AG04450 (cell line): Measurements from ENCODE around the gene CLN6. TPM values are rescaled to one million over a fixed set of nuclear protein-coding genes. Genes with fewer than 3 reads are reported as not detected.

Source experiments
- CTCF ChIA-PET: fragments of 300-600, 350-600 bp; formaldehyde crosslinking; extraction: SDS; loops from one replicate; lab custom pipeline; 2022; ENCODE audit warnings: antibody characterized with exemption, inconsistent platforms; lab: Charles Lee
- POLR2A ChIA-PET: fragments of 350-600 bp; formaldehyde crosslinking; extraction: SDS; loops from one replicate; lab custom pipeline; 2021; ENCODE audit warnings: antibody characterized with exemption, inconsistent platforms; lab: Yijun Ruan, JAX
- DNase-seq: peaks from one replicate; pipeline ENCODE4 v3.0.0-alpha.2; 2011; ENCODE audit warnings: low read depth, low spot score
- H3K27ac ChIP-seq: one replicate; pipeline ENCODE4 v1.5.1; 2012; ENCODE audit warnings: low read depth, low read length, control low read depth
- H3K27me3 ChIP-seq: one replicate; pipeline ENCODE4 v1.6.0; 2012; ENCODE audit warnings: low read length; ENCODE audit not compliant: control insufficient read depth, insufficient read depth
- H3K4me3 ChIP-seq: 2 replicates; pipeline ENCODE4 v1.5.1; 2011; ENCODE audit warnings: mild to moderate bottlenecking, low read depth, low read length, control low read depth
- H3K9me3 ChIP-seq: 2 replicates; pipeline ENCODE4 v1.5.1; 2012; ENCODE audit warnings: low read length; ENCODE audit not compliant: control insufficient read depth, insufficient read depth
- CTCF ChIP-seq: IDR thresholded peaks from 2 replicates; pipeline ENCODE4 v1.5.1; 2011; ENCODE audit warnings: low read depth, low read length, control low read depth, inconsistent platforms
- polyA plus RNA-seq: library from polyadenylated mRNA; depleted of rRNA; stranded (reverse); fragments of >200 nt; gene quantifications from 2 replicates; pipeline ENCODE4 v1.2.3, GENCODE V29; 2011

CLN6 gene
- polyA plus RNA-seq, 1 experiment = 13.0 TPM

GRCh38 chr15:68207176-68207935 lies 22.2 kb downstream of the CLN6 start:
- CTCF ChIA-PET = no interaction called here
- Histone ChIP-seq H3K9me3 (no peaks in the 10 kb centered on the region; the same call in 1 of the 2 replicates), H3K27me3 (no peaks in the 10 kb centered on the region), H3K27ac (no peak overlapping the region), H3K4me3 (no peak overlapping the region)
- no peak for TF ChIP-seq CTCF
- POLR2A ChIA-PET = no interaction called here
- DNase-seq = no peak

- no peak for DNase-seq
- ChIA-PET POLR2A (no interaction called here), CTCF (no interaction called here)
- no peaks in the 10 kb centered on the region; the same call in 1 of the 2 replicates for H3K9me3 ChIP-seq
- no peak for TF ChIP-seq CTCF
- H3K4me3 ChIP-seq = no peak overlapping the region
- no peaks in the 10 kb centered on the region for H3K27me3 ChIP-seq
- H3K27ac ChIP-seq = no peak overlapping the region
Measured at GRCh38 chr15:68206711-68207151, 22.8 kb downstream of the CLN6 start.

- DNase-seq = no peak
- TF ChIP-seq CTCF = no peak
- no peaks in the 10 kb centered on the region; the same call in 1 of the 2 replicates for H3K9me3 ChIP-seq
- CTCF ChIA-PET = no interaction called here
- POLR2A ChIA-PET = no interaction called here
- no peaks in the 10 kb centered on the region for H3K27me3 ChIP-seq
- H3K4me3 ChIP-seq = no peak overlapping the region
- no peak overlapping the region for H3K27ac ChIP-seq
Measured at GRCh38 chr15:68205954-68206539, 23.5 kb downstream of the CLN6 start.

GRCh38 chr15:68205558-68205944 lies 24.0 kb downstream of the CLN6 start:
- ChIA-PET POLR2A (no interaction called here), CTCF (no interaction called here)
- H3K27ac ChIP-seq = no peak overlapping the region
- no peak for TF ChIP-seq CTCF
- H3K9me3 ChIP-seq = no peaks in the 10 kb centered on the region; the same call in 1 of the 2 replicates
- no peak overlapping the region for H3K4me3 ChIP-seq
- H3K27me3 ChIP-seq = no peaks in the 10 kb centered on the region
- DNase-seq = no peak
